Gastroesophageal sphincter (tissue), 3 donors: ENCODE measurements around the gene MAP4K2.

ENCODE experiments used
- CTCF ChIP-seq, 4 experiments: fragments of 200-600 bp in 2 of 4; fragments of 450-650 bp in 2 of 4; sonication (generic) in 1 of 4; IDR thresholded peaks; one replicate each; pipeline ENCODE4 v1.5.1; 2017 to 2019; ENCODE audit warnings: antibody characterized with exemption in 4 of 4, mild to moderate bottlenecking in 2 of 4, moderate library complexity in 2 of 4
- EP300 ChIP-seq: sonication (generic); formaldehyde crosslinking; IDR thresholded peaks from one replicate; pipeline ENCODE4 v1.6.1; 2017; ENCODE audit warnings: antibody characterized with exemption, mild to moderate bottlenecking
- POLR2A ChIP-seq, 2 donors: fragments of 450-650 bp; IDR thresholded peaks; one replicate each; pipeline ENCODE4 v1.6.1; 2017; ENCODE audit warnings: antibody characterized with exemption in 2 of 2, mild to moderate bottlenecking in 2 of 2, moderate library complexity in 1 of 2
- POLR2AphosphoS5 ChIP-seq: sonication (generic); formaldehyde crosslinking; IDR thresholded peaks from one replicate; pipeline ENCODE4 v1.6.1; 2017; ENCODE audit warnings: antibody characterized with exemption

GRCh38 chr11:64813826-64814225 lies 10.8 kb upstream of the MAP4K2 start:
- TF ChIP-seq POLR2A (IDR thresholded peaks at IDR 0.05) (no peak), POLR2AphosphoS5 (no peak), CTCF (IDR thresholded peaks at IDR 0.05) (no peak), EP300 (no peak)
